ENCODE measurements around the gene CAPN11.

GRCh38 chr6:44138717-44139350 lies 19.8 kb upstream of the CAPN11 start:
- TF ChIP-seq CTCF (conservative IDR thresholded peaks at IDR 0.05; ENCODE audit: low read depth, low read length) = no peak
- TF ChIP-seq EZH2 (IDR thresholded peaks at IDR 0.05; ENCODE audit: low read length, unreplicated experiment) = no peak
